Kidney (tissue), 14 donors: ENCODE measurements around the gene GPR137B. TPM values are rescaled to one million over a fixed set of nuclear protein-coding genes. Genes with fewer than 3 reads are reported as not detected.

Source experiments
- DNase-seq, 5 donors: peaks; one replicate each; pipeline ENCODE4 v3.0.0-alpha.2; 2013 to 2020
- FAIRE-seq: peaks from 2 replicates; lab custom pipeline; 2012; peaks lifted over from hg19 to GRCh38; lab: Jason Lieb, UNC
- H3K27ac ChIP-seq, 2 donors: one replicate each; pipeline ENCODE4 v1.7.0; 2013; ENCODE audit warnings: low read depth in 2 of 2, low read length in 2 of 2, inconsistent platforms in 1 of 2
- H3K27me3 ChIP-seq: one replicate; pipeline ENCODE4 v1.7.1; 2013; ENCODE audit warnings: low read length, inconsistent platforms; ENCODE audit not compliant: control insufficient read depth, insufficient read depth
- H3K36me3 ChIP-seq, 3 donors: one replicate each; pipeline versions ENCODE4 v1.7.0 to v1.7.1; 2013; ENCODE audit warnings: low read length in 3 of 3, control low read depth in 1 of 3, inconsistent platforms in 1 of 3; ENCODE audit not compliant: insufficient read depth in 3 of 3, control insufficient read depth in 2 of 3
- H3K4me1 ChIP-seq, 3 donors: one replicate each; pipeline versions ENCODE4 v1.7.0 to v1.7.1; 2013; ENCODE audit warnings: low read length in 3 of 3, inconsistent platforms in 1 of 3, low read depth in 1 of 3; ENCODE audit not compliant: control insufficient read depth in 2 of 3, insufficient read depth in 2 of 3
- H3K4me3 ChIP-seq, 3 donors: one replicate each; pipeline versions ENCODE4 v1.7.0 to v1.8.1; 2013; ENCODE audit warnings: low read length in 3 of 3, control low read depth in 1 of 3, inconsistent platforms in 1 of 3
- H3K9ac ChIP-seq, 3 donors: one replicate each; pipeline versions ENCODE4 v1.7.0 to v1.7.1; 2013; ENCODE audit warnings: low read length in 3 of 3, control low read depth in 1 of 3, inconsistent platforms in 1 of 3
- H3K9me3 ChIP-seq, 3 donors: one replicate each; pipeline versions ENCODE4 v1.7.0 to v1.7.1; 2013; ENCODE audit warnings: low read length in 3 of 3, control low read depth in 1 of 3, inconsistent platforms in 1 of 3; ENCODE audit not compliant: control insufficient read depth in 2 of 3, insufficient read depth in 1 of 3
- intact Hi-C: fragments of 100-400 bp; cut with DNase I; formaldehyde crosslinking; loops from one replicate; pipeline ENCODE4 v1.11.1; 2022
- polyA plus RNA-seq: library from polyadenylated mRNA; stranded (reverse); fragments of 350-450 nt; fragmentation: Illumina TruSeq; extraction: RNeasy Lipid Tissue Mini Kit (QIAGEN cat#74804); gene quantifications from one replicate; pipeline ENCODE4 v1.2.3, GENCODE V29; 2014; ENCODE audit warnings: low read depth, low replicate concordance; ENCODE audit not compliant: insufficient read depth
- total RNA-seq: library from RNA; stranded (reverse); fragmentation: NEBNext Ultra II Directional; extraction: Animal tissue kit (Norgen Biotek cat#: 25700); gene quantifications from one replicate; pipeline ENCODE4 v1.2.1, GENCODE V29; 2021
- TF ChIP-seq, protein P1 (sequence below): IDR thresholded peaks from 3 replicates; pipeline ENCODE4 v1.5.1; 2012; ENCODE audit warnings: mild to moderate bottlenecking, moderate library complexity, borderline replicate concordance; ENCODE audit not compliant: insufficient read depth; ENCODE audit errors: extremely low read depth
- donor health status: control.
- donor health status: control.
- donor health status: control.
- donor health status: control.
- donor health status: control.
- donor health status: DM: yes; HTN: yes; CAD: no.
- donor health status: Normal renal cell carcinoma (clear cell type).

GPR137B gene
- total and polyA plus RNA-seq, 2 donors from 2014 or later: 22.2 to 31.4 TPM

DNA sequence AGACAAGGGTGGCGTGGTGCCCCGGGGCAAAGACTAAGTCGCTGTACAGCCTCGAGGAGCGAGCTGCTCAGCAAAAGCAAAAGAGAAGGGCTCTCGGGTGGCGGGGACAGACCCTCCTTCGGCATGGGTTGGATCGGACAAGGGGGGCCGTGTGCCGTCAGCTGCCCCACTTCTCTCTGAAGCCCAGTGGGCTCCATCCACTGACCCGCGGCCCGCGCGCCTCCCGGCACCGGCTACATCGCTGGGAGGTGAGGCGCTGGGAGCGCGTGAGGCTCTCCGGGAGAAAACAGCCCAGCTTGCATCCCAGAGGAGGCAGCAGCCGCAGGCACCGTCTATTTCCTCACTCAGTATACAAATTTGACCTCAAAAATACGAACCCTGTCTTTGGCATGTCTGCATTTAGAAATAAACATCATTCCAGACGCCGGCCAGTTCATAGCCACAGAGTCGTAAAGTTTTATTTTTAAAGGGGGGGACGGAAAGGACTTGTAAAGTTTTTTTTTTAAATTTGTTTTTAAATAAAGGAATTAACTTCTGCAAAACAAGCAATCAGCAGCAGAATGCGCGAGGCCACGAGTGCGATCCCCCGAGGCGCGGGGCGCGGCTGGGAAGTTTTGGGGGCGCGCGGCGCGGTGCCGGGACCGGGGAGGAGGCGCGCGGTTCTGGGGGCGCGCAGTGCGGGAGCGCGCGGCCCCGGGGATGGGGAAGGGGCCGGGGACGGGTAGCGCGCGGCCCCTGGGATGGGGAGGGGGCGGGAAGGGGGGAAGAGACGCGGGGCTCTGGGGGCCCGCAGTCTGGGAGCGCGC is 689 bp upstream of the GPR137B start:
- Histone ChIP-seq H3K9me3 (no peaks in the 10 kb centered on the region), H3K4me3 (peak overlapping the region; percentile 3 to 66 (median 44)), H3K36me3 (no peaks in the 10 kb centered on the region), H3K9ac (peak overlapping the region in 1 of 3 donors; percentile 40), H3K27ac (peak overlapping the region in 1 of 2 donors; percentile 43), H3K27me3 (peaks cover 4% of the 10 kb centered on the region), H3K4me1 (peaks cover 0 to 11% (median 0%) of the 10 kb centered on the region in 3 donors)
- intact Hi-C loops: no loop called here
- TF ChIP-seq, protein P1, sequence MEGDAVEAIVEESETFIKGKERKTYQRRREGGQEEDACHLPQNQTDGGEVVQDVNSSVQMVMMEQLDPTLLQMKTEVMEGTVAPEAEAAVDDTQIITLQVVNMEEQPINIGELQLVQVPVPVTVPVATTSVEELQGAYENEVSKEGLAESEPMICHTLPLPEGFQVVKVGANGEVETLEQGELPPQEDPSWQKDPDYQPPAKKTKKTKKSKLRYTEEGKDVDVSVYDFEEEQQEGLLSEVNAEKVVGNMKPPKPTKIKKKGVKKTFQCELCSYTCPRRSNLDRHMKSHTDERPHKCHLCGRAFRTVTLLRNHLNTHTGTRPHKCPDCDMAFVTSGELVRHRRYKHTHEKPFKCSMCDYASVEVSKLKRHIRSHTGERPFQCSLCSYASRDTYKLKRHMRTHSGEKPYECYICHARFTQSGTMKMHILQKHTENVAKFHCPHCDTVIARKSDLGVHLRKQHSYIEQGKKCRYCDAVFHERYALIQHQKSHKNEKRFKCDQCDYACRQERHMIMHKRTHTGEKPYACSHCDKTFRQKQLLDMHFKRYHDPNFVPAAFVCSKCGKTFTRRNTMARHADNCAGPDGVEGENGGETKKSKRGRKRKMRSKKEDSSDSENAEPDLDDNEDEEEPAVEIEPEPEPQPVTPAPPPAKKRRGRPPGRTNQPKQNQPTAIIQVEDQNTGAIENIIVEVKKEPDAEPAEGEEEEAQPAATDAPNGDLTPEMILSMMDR: no peak
- FAIRE-seq (no peak), DNase-seq (peak; percentile 55 to 83 (median 72))

DNA sequence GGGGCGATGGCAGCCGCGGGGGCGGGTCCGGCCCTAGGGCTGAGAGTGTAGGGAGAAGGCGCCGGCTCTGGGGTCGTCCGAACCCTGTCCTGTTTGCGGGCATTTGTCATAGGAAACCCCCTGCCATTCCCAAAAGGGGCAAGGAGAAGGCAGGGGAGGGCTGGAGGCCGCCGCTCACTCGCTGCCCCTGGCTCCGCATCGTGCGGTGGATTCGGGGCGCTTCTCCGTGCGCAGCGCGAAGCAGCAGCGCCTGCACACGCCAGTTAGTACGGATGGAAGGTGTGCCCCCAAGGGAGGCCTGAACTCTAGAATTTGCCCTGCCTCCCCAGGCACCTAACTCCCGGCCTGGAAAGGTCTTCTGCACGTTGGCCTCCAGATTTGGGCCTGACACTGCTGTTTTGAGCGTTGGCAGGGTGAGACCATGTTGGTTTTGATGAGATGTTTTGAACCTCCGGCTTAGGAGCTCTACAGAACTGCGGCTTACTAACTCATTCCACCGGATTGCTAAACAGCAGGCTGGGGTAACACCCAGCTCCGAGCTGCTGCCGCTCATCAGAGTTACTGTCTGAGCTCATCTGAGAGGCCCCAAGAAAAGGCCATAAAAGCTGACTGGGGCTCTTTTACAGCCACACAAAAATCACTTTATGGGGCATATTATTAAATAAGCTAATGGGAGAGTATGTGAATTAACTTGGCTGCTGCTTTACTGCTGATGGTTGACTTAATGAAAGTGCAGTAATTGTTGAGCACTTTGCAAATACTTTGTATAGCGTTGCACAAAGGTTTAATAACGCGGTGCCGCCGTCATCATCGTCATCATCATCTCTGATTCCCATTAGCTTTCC is 987 bp downstream of the GPR137B start:
- Histone ChIP-seq H3K27me3 (peaks cover 4% of the 10 kb centered on the region), H3K27ac (peak overlapping the region; percentile 51 to 54), H3K4me1 (peaks cover 0 to 19% (median 6%) of the 10 kb centered on the region in 3 donors), H3K9me3 (no peaks in the 10 kb centered on the region), H3K36me3 (no peaks in the 10 kb centered on the region), H3K9ac (peak overlapping the region in 2 of 3 donors; percentile 56 to 94), H3K4me3 (peak overlapping the region; percentile 48 to 91 (median 88))
- intact Hi-C loops: no loop called here
- TF ChIP-seq, protein P1: no peak
- FAIRE-seq (no peak), DNase-seq (peak in 2 of 5 donors; percentile 47 to 52)

DNA sequence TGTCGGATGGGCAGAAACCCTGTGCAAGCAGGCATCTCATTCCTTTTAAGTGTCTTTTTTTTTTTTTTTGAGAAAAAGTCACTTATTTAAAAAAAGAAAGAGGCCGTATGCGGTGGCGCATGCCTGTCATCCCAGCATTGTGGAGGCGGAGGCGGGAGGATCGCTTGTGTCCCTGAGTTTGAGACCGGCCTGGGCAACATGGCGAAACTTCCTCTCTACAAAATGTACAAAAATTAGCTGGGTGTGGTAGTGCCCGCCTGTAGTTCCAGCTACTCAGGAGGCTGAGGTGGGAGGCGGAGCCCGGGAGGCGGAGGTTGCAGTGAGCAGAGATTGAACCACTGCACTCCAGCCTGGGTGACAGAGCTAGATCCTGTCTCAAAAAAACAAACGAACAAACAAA is 1.7 kb downstream of the GPR137B start:
- Histone ChIP-seq H3K9me3 (no peaks in the 10 kb centered on the region), H3K27ac (peak overlapping the region in 1 of 2 donors; percentile 41), H3K27me3 (peaks cover 4% of the 10 kb centered on the region), H3K9ac (peak overlapping the region in 2 of 3 donors; percentile 56 to 94), H3K36me3 (no peaks in the 10 kb centered on the region), H3K4me3 (peak overlapping the region; percentile 48 to 91 (median 88)), H3K4me1 (peaks cover 0 to 26% (median 11%) of the 10 kb centered on the region in 3 donors)
- intact Hi-C loops: no loop called here
- DNase-seq (no peak), FAIRE-seq (no peak)
- TF ChIP-seq, protein P1: no peak
